Subcutaneous adipose tissue (tissue), 4 donors: ENCODE measurements around the gene CCDC172. TPM values are rescaled to one million over a fixed set of nuclear protein-coding genes. Genes with fewer than 3 reads are reported as not detected.

ENCODE experiments used
- total RNA-seq, 4 donors: library from RNA; depleted of rRNA; stranded (reverse); fragments of >200 nt; gene quantifications; one replicate each; pipeline ENCODE4 v1.1.0, GENCODE V29; 2016
- TF ChIP-seq, protein P1 (sequence below): fragments of 450-650 bp; IDR thresholded peaks from one replicate; pipeline ENCODE4 v1.5.1; 2016; ENCODE audit warnings: low read depth, mild to moderate bottlenecking, control low read depth, antibody characterized with exemption, moderate library complexity

CCDC172 gene
- total RNA-seq, 4 donors from 2014 or later: not detected

DNA sequence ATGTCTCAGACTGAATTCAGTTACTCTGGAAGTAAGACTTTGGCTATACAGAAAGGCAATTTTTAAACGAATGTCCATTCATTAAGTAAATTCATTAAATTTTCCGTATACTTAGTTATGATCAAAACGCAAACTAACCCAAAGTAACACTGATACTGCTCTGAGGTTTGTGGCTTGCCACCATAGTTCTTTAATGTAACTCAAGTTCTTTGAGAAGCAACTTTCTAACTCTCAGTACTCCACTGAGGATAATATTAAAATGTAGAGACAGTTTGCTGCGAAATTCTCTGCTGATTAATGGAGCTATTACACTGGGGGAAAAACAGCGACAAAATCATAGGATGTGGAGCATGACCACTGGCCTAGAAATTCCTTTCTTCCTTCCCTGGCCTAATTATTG is 58.0 kb downstream of the CCDC172 start:
- TF ChIP-seq, protein P1, sequence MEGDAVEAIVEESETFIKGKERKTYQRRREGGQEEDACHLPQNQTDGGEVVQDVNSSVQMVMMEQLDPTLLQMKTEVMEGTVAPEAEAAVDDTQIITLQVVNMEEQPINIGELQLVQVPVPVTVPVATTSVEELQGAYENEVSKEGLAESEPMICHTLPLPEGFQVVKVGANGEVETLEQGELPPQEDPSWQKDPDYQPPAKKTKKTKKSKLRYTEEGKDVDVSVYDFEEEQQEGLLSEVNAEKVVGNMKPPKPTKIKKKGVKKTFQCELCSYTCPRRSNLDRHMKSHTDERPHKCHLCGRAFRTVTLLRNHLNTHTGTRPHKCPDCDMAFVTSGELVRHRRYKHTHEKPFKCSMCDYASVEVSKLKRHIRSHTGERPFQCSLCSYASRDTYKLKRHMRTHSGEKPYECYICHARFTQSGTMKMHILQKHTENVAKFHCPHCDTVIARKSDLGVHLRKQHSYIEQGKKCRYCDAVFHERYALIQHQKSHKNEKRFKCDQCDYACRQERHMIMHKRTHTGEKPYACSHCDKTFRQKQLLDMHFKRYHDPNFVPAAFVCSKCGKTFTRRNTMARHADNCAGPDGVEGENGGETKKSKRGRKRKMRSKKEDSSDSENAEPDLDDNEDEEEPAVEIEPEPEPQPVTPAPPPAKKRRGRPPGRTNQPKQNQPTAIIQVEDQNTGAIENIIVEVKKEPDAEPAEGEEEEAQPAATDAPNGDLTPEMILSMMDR: no peak

GRCh38 chr10:116385311-116385710 is 61.1 kb downstream of the CCDC172 start:
- TF ChIP-seq, protein P1: no peak

DNA sequence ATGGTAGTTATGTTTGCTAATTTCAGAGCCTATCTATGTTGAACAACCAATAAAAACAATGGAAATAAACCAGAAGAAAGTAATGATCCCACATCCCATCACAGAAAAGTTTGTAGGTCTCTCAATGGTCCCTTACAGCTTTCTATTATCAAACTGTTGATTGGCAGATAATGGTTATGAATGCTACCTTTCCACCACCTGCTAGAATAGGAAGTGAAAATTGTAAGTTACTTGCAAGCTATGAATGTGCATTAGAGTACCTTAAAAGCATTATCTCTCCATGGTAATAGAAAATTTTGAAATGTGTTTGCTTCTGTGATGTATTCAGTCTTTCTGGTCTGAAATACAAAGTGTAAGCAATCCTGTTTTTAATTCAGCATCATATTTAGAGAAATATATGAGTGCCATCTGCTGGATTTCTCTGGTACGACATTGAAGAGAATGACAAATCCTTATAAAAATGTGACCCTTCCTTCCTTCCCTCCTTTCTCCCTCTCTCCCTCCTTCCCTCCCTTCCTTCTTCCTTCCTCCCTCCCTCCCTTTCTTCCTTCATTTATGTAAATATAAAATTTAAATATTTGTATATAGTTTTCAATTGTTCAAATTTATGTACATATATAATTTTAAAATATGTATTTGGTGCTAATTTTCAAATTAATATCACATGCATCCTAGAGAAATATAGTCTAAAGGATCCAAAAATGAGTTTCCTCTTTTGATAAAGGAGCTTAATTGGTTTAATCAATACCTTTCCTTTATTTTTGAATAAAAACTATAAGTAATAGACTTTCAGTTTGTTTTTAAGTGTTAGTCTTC is 62.0 kb downstream of the CCDC172 start:
- TF ChIP-seq, protein P1: no peak

- TF ChIP-seq, protein P1: no peak
Observed at GRCh38 chr10:116395223-116395985, 71.2 kb downstream of the CCDC172 start.

DNA sequence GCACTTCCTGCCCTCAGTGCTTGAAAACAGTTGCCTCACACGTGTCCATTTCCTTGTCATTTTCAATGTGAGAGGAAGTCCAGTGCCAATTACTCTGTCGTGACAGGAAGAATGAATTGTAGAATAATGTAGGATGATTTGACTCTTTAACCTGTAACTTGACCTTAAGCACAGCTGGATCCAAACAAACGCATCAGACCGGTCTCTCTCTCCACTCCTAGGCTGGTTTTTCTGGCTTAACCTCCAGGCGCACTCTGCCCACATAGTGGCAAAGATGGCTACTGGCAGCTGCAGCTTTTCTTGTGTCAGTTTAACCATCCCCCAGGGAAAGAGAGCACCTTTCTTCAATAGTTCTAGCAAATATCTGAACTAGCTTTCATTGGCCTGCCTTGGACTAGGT is 74.0 kb downstream of the CCDC172 start:
- TF ChIP-seq, protein P1: no peak

GRCh38 chr10:116402858-116403257 is 78.6 kb downstream of the CCDC172 start:
- TF ChIP-seq, protein P1: no peak

DNA sequence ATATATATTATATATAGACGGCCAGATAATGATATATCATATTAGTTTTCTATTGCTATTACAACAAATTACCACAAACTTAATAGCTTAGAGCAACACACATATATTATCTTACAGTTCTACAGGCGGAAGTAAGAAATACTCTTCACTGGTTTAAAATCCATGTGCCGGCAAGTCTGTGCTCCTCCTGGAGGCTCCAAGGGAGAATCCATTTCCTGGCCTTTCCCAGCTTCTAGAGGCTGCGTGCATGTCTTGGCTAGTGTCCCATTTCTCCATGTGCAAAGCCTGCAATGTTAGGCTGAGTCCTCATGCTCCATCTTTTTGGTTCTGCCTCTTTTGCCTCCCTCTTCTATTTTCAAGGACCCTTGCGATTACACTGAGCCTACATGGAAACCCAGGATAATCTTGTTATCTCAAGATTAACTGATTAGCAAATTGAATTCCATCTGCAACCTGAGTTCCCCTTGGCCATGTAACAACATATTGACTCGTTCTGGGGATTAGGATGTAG is 79.5 kb downstream of the CCDC172 start:
- TF ChIP-seq, protein P1: no peak
